Prostate gland (tissue), 2 donors: ENCODE data around the gene GPR157.

Experiments used
- POLR2A ChIP-seq: fragments of 450-650 bp; IDR thresholded peaks from one replicate; pipeline ENCODE4 v1.6.1; 2016; ENCODE audit warnings: antibody characterized with exemption, mild to moderate bottlenecking
- POLR2AphosphoS5 ChIP-seq: sonication (generic); formaldehyde crosslinking; IDR thresholded peaks from one replicate; pipeline ENCODE4 v1.6.1; 2017; ENCODE audit warnings: antibody characterized with exemption
- TF ChIP-seq, protein P1 (sequence below), 4 experiments: fragments of 200-600 bp in 2 of 4; fragments of 450-650 bp in 2 of 4; sonication (generic) in 2 of 4; IDR thresholded peaks; 1 replicate in 3 of 4; 2 replicates in 1 of 4; pipeline ENCODE4 v1.5.1; 2016 to 2019; ENCODE audit warnings: antibody characterized with exemption in 4 of 4, mild to moderate bottlenecking in 2 of 4, moderate library complexity in 2 of 4

DNA sequence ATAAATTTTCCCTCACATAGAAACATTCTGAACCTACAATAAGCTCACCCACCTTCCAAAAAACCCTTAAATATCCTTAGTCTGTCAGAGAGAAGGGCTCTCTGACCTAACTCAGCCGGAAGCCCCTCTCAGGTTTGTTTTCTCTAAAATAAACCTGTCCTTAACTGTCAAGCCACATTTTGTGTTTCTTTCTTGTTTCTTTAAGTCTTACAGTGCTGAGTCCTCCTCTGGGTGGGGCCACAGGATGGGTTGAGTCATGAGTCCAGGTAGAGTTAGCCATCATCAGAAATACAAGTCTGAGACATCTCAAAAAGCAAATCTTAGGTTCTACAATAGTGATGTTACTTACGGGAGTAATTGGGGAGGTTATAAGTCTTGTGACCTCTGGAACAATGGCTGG lies 33.1 kb downstream of the GPR157 start:
- TF ChIP-seq, protein P1, sequence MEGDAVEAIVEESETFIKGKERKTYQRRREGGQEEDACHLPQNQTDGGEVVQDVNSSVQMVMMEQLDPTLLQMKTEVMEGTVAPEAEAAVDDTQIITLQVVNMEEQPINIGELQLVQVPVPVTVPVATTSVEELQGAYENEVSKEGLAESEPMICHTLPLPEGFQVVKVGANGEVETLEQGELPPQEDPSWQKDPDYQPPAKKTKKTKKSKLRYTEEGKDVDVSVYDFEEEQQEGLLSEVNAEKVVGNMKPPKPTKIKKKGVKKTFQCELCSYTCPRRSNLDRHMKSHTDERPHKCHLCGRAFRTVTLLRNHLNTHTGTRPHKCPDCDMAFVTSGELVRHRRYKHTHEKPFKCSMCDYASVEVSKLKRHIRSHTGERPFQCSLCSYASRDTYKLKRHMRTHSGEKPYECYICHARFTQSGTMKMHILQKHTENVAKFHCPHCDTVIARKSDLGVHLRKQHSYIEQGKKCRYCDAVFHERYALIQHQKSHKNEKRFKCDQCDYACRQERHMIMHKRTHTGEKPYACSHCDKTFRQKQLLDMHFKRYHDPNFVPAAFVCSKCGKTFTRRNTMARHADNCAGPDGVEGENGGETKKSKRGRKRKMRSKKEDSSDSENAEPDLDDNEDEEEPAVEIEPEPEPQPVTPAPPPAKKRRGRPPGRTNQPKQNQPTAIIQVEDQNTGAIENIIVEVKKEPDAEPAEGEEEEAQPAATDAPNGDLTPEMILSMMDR (IDR thresholded peaks at IDR 0.05), result no peak
- TF ChIP-seq POLR2AphosphoS5, result no peak
- no peak for TF ChIP-seq POLR2A
